ENCODE data around the gene TAP1.

- TF ChIP-seq CTCF (IDR thresholded peaks at IDR 0.05; ENCODE audit: insufficient read depth, low read length, poor library complexity, severe bottlenecking) (no peak), EZH2phosphoT487 (conservative IDR thresholded peaks at IDR 0.05; ENCODE audit: low read length) (no peak)
These were observed 12.8 kb downstream of the TAP1 start for GRCh38 chr6:32840604-32841246.

All from SU-DHL-6 (cell line).